Caco-2 (cell line): Measurements from ENCODE around the gene YKT6. TPM values are rescaled to one million over a fixed set of nuclear protein-coding genes. Genes with fewer than 3 reads are reported as not detected.

Experiments
- BruUV-seq: library from RNA; stranded (reverse); fragments of 400-500 nt; replicated peaks from 2 replicates; lab custom pipeline; 2021; lab: Mats Ljungman, UMichigan
- CTCF ChIA-PET: fragments of 300-600 bp; sonication (Branson Sonifier 250); formaldehyde crosslinking; loops from one replicate; lab custom pipeline; 2022; ENCODE audit warnings: antibody characterized with exemption; lab: Charles Lee
- POLR2A ChIA-PET: fragments of 300-600 bp; sonication (Branson Sonifier 250); formaldehyde crosslinking; loops from one replicate; lab custom pipeline; 2022; ENCODE audit warnings: antibody characterized with exemption; lab: Charles Lee
- DNase-seq, 2 experiments: peaks; one replicate each; pipeline versions ENCODE4 v3.0.0 to v3.0.0-alpha.2; 2020 to 2022
- H3K27me3 ChIP-seq: replicated peaks from 2 replicates; pipeline ENCODE4 v1.6.0; 2011; ENCODE audit warnings: low read length; ENCODE audit not compliant: control insufficient read depth, insufficient read depth
- H3K36me3 ChIP-seq: 2 replicates; pipeline ENCODE4 v1.5.1; 2011; ENCODE audit warnings: low read length; ENCODE audit not compliant: control insufficient read depth, insufficient read depth
- H3K4me1 ChIP-seq: fragments of 250-450 bp; sonication (Bioruptor Pico); 2 replicates; pipeline ENCODE4 v1.5.1; 2020; ENCODE audit warnings: mild to moderate bottlenecking
- H3K4me3 ChIP-seq: 2 replicates; pipeline ENCODE4 v1.5.1; 2011; ENCODE audit warnings: low read depth, mild to moderate bottlenecking, control low read depth, low read length
- H3K9me3 ChIP-seq: fragments of 250-450 bp; sonication (Bioruptor Pico); 2 replicates; pipeline ENCODE4 v1.5.1; 2020; ENCODE audit warnings: mild to moderate bottlenecking, moderate library complexity
- H3K27ac Mint-ChIP-seq: one replicate; pipeline ENCODE4 v1.8.0; 2022; ENCODE audit warnings: mixed read lengths; ENCODE audit not compliant: unreplicated experiment
- H3K27me3 Mint-ChIP-seq: one replicate; pipeline ENCODE4 v1.8.0; 2022; ENCODE audit warnings: mixed read lengths; ENCODE audit not compliant: insufficient read depth, unreplicated experiment
- H3K36me3 Mint-ChIP-seq: one replicate; pipeline ENCODE4 v1.8.0; 2022; ENCODE audit warnings: mild to moderate bottlenecking, mixed read lengths; ENCODE audit not compliant: insufficient read depth, unreplicated experiment
- H3K4me1 Mint-ChIP-seq: one replicate; pipeline ENCODE4 v1.8.0; 2022; ENCODE audit warnings: low read depth, mixed read lengths; ENCODE audit not compliant: unreplicated experiment
- H3K4me3 Mint-ChIP-seq: one replicate; pipeline ENCODE4 v1.8.0; 2022; ENCODE audit warnings: mild to moderate bottlenecking, moderate library complexity, mixed read lengths; ENCODE audit not compliant: unreplicated experiment
- H3K9me3 Mint-ChIP-seq: one replicate; pipeline ENCODE4 v1.8.0; 2022; ENCODE audit warnings: mixed read lengths; ENCODE audit not compliant: unreplicated experiment
- CTCF ChIP-seq, 2 experiments: fragments of 200-600 bp in 1 of 2; IDR thresholded peaks; 1 replicate in 1 of 2; 2 replicates in 1 of 2; pipeline versions ENCODE4 v1.5.1 to v1.8.0; 2011 to 2022; ENCODE audit warnings: antibody characterized with exemption in 1 of 2, control low read depth in 1 of 2, inconsistent platforms in 1 of 2, low read depth in 1 of 2, low read length in 1 of 2, mild to moderate bottlenecking in 1 of 2, moderate library complexity in 1 of 2; ENCODE audit not compliant: insufficient read depth in 1 of 2, severe bottlenecking in 1 of 2, unreplicated experiment in 1 of 2
- intact Hi-C: fragments of 100-400 bp; cut with micrococcal nuclease; formaldehyde crosslinking; loops from one replicate; pipeline ENCODE4 v1.10.0; 2022; ENCODE audit not compliant: unreplicated experiment
- total RNA-seq: library from RNA; stranded (reverse); gene quantifications from 2 replicates; pipeline ENCODE4 v1.2.3, GENCODE V29; 2022

The YKT6 gene
- total RNA-seq, 1 experiment from 2014 or later: 123 TPM

- intact Hi-C loops: no loop called here
- TF ChIP-seq CTCF (IDR thresholded peaks at IDR 0.05; ENCODE audit: insufficient read depth in 1 of 2, low read depth in 1 of 2, low read length in 1 of 2, severe bottlenecking in 1 of 2, unreplicated experiment in 1 of 2): no peak
- no peak for DNase-seq
- Mint-ChIP-seq H3K4me3 (no peak overlapping the region), H3K9me3 (peaks cover 9% of the 10 kb centered on the region), H3K27me3 (no peaks in the 10 kb centered on the region), H3K27ac (no peak overlapping the region), H3K36me3 (no peaks in the 10 kb centered on the region), H3K4me1 (no peaks in the 10 kb centered on the region)
- ChIA-PET POLR2A (no interaction called here), CTCF (no interaction called here)
- Histone ChIP-seq H3K9me3 (no peaks in the 10 kb centered on the region), H3K4me3 (no peak overlapping the region), H3K27me3 (no peaks in the 10 kb centered on the region), H3K36me3 (no peaks in the 10 kb centered on the region), H3K4me1 (peaks cover 9% of the 10 kb centered on the region; the same call in 1 of the 2 replicates)
- BruUV-seq: no TSS peak
These were observed 56.4 kb downstream of the YKT6 start for GRCh38 chr7:44257213-44257612.

DNA sequence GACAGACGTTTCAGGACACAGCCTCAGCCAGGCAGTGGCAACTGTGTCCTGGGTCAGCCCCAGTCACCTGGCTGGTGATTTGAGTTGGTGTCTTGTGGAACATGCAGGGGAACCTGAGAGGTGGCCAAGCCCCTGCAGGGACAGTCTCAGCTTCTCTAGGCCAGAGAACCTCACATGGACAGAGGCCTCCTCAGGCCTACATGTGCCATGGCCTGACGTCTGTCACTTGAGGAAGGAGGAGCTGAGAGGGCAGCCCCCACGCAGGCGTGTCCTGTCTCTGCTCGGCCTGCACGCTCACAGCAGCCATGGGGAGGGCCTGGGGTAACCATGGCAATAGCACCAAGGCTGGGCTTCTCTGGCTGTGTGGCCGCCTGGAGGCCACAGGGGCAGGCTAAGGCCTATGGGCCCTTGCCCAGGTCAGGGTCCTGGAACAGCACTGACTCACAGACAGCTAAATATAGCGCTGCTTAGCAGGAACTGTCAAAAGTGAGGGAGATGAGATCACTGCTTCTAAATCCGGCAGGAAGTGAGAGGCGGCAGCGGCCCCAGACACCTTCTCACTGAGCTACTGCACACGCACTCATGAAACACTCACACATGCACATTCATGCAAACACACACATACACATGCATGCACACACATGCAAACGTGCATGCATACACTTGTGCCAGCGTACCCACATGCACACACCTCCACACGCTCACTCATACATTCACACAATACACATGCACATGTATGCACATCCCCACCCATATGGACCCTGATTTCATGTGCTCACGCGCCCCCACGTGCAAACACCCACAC, 57.0 kb downstream of the YKT6 start:
- Histone ChIP-seq H3K9me3 (no peaks in the 10 kb centered on the region), H3K27me3 (no peaks in the 10 kb centered on the region), H3K36me3 (no peaks in the 10 kb centered on the region), H3K4me3 (no peak overlapping the region), H3K4me1 (peaks cover 9% of the 10 kb centered on the region; the same call in 1 of the 2 replicates)
- intact Hi-C loops: no loop called here
- TF ChIP-seq CTCF (IDR thresholded peaks at IDR 0.05; ENCODE audit: insufficient read depth in 1 of 2, low read depth in 1 of 2, low read length in 1 of 2, severe bottlenecking in 1 of 2, unreplicated experiment in 1 of 2): no peak
- Mint-ChIP-seq H3K4me1 (no peaks in the 10 kb centered on the region), H3K9me3 (peaks cover 9% of the 10 kb centered on the region), H3K4me3 (no peak overlapping the region), H3K27ac (no peak overlapping the region), H3K27me3 (no peaks in the 10 kb centered on the region), H3K36me3 (no peaks in the 10 kb centered on the region)
- no TSS peak for BruUV-seq
- CTCF ChIA-PET: no interaction called here
- POLR2A ChIA-PET: no interaction called here
- no peak for DNase-seq

- POLR2A ChIA-PET: no interaction called here
- H3K27me3 Mint-ChIP-seq: no peaks in the 10 kb centered on the region
- Histone ChIP-seq H3K36me3 (no peaks in the 10 kb centered on the region), H3K4me3 (no peak overlapping the region), H3K4me1 (peaks cover 9% of the 10 kb centered on the region; the same call in 1 of the 2 replicates), H3K9me3 (no peaks in the 10 kb centered on the region), H3K27me3 (no peaks in the 10 kb centered on the region)
- TF ChIP-seq CTCF (IDR thresholded peaks at IDR 0.05; ENCODE audit: insufficient read depth in 1 of 2, low read depth in 1 of 2, low read length in 1 of 2, severe bottlenecking in 1 of 2, unreplicated experiment in 1 of 2): no peak
- no TSS peak for BruUV-seq
- H3K27ac Mint-ChIP-seq: no peak overlapping the region
- no peaks in the 10 kb centered on the region for H3K4me1 Mint-ChIP-seq
- no peaks in the 10 kb centered on the region for H3K36me3 Mint-ChIP-seq
- DNase-seq: no peak
- intact Hi-C loops: no loop called here
- CTCF ChIA-PET: no interaction called here
- H3K4me3 Mint-ChIP-seq: no peak overlapping the region
- H3K9me3 Mint-ChIP-seq: peaks cover 9% of the 10 kb centered on the region
These were observed 57.6 kb downstream of the YKT6 start for GRCh38 chr7:44258423-44258760.
